Keratinocyte (primary cell): ENCODE measurements around the gene SRCIN1. TPM values are rescaled to one million over a fixed set of nuclear protein-coding genes. Genes with fewer than 3 reads are reported as not detected.

Experiments used
- DNase-seq: peaks from one replicate; pipeline ENCODE4 v3.0.0-alpha.2; 2011; ENCODE audit warnings: low read depth, missing footprints, low spot score
- FAIRE-seq: peaks from 2 replicates; lab custom pipeline; 2011; peaks lifted over from hg19 to GRCh38; lab: Jason Lieb, UNC
- H2AFZ ChIP-seq: 2 replicates; pipeline ENCODE4 v1.6.0; 2012; ENCODE audit warnings: low read length, control low read depth, inconsistent platforms; ENCODE audit not compliant: control insufficient read depth
- H3K27ac ChIP-seq: 2 replicates; pipeline ENCODE4 v1.5.1; 2011; ENCODE audit warnings: low read length; ENCODE audit not compliant: control insufficient read depth, insufficient read depth
- H3K27me3 ChIP-seq: 3 replicates; pipeline ENCODE4 v1.6.0; 2011; ENCODE audit warnings: low read length; ENCODE audit not compliant: control insufficient read depth, insufficient read depth; ENCODE audit errors: extremely low read depth
- H3K36me3 ChIP-seq, 2 experiments: 2 replicates in 1 of 2; 3 replicates in 1 of 2; pipeline ENCODE4 v1.5.1; 2011; ENCODE audit warnings: low read length in 2 of 2, mild to moderate bottlenecking in 1 of 2; ENCODE audit not compliant: control insufficient read depth in 2 of 2, insufficient read depth in 2 of 2; ENCODE audit errors: extremely low read depth in 1 of 2
- H3K4me1 ChIP-seq: 3 replicates; pipeline ENCODE4 v1.5.1; 2011; ENCODE audit warnings: low read length; ENCODE audit not compliant: control insufficient read depth, insufficient read depth; ENCODE audit errors: extremely low read depth
- H3K4me2 ChIP-seq: 3 replicates; pipeline ENCODE4 v1.6.0; 2011; ENCODE audit warnings: low read depth, low read length; ENCODE audit not compliant: control insufficient read depth, insufficient read depth; ENCODE audit errors: extremely low read depth
- H3K4me3 ChIP-seq, 3 experiments: fragments of 200-600 bp in 1 of 3; sonication (generic) in 1 of 3; 2 replicates in 2 of 3; 3 replicates in 1 of 3; pipeline ENCODE4 v1.5.1; 2011 to 2016; ENCODE audit warnings: low read length in 3 of 3, mild to moderate bottlenecking in 3 of 3, control low read depth in 2 of 3, inconsistent platforms in 1 of 3, low read depth in 1 of 3, mixed read lengths in 1 of 3, mixed run types in 1 of 3, moderate library complexity in 1 of 3; ENCODE audit not compliant: control insufficient read depth in 2 of 3, insufficient read depth in 2 of 3; ENCODE audit errors: extremely low read depth in 1 of 3
- H3K79me2 ChIP-seq: 2 replicates; pipeline ENCODE4 v1.6.0; 2012; ENCODE audit warnings: low read length; ENCODE audit not compliant: control insufficient read depth, insufficient read depth
- H3K9ac ChIP-seq: 3 replicates; pipeline ENCODE4 v1.6.0; 2011; ENCODE audit warnings: low read length; ENCODE audit not compliant: control insufficient read depth, insufficient read depth; ENCODE audit errors: extremely low read depth
- H3K9me1 ChIP-seq: 3 replicates; pipeline ENCODE4 v1.6.0; 2011; ENCODE audit warnings: low read length; ENCODE audit not compliant: control insufficient read depth, insufficient read depth; ENCODE audit errors: extremely low read depth
- H3K9me3 ChIP-seq: 2 replicates; pipeline ENCODE4 v1.5.1; 2012; ENCODE audit warnings: low read depth, low read length; ENCODE audit not compliant: control insufficient read depth
- H4K20me1 ChIP-seq: 3 replicates; pipeline ENCODE4 v1.6.0; 2011; ENCODE audit warnings: low read length; ENCODE audit not compliant: control insufficient read depth, insufficient read depth; ENCODE audit errors: extremely low read depth
- EZH2 ChIP-seq: IDR thresholded peaks from one replicate; pipeline ENCODE4 v1.6.1; 2012; ENCODE audit warnings: inconsistent platforms, mild to moderate bottlenecking, low read length, moderate library complexity
- dilution Hi-C: fragments of 300-500 bp; cut with MboI; formaldehyde crosslinking; loops from one replicate; pipeline ENCODE4 v1.7.0; 2020; ENCODE audit warnings: low sequenced_read_pairs; ENCODE audit not compliant: extremely low pct_ligation_motif_present
- polyA plus RNA-seq, 5 experiments: library from polyadenylated mRNA; depleted of rRNA in 3 of 5; stranded (reverse) in 3 of 5; stranded (forward) in 1 of 5; unstranded in 1 of 5; fragments of >200 nt; gene quantifications; 1 replicate in 1 of 5; 2 replicates in 3 of 5; 3 replicates in 1 of 5; pipeline versions ENCODE4 v1.2.1 to v1.2.3, GENCODE V29; 2011 to 2012; ENCODE audit warnings: missing spikeins in 2 of 5, low read depth in 1 of 5, low replicate concordance in 1 of 5
- TF ChIP-seq, protein P1 (sequence below), 3 experiments: IDR thresholded peaks in 1 of 3; conservative IDR thresholded peaks in 1 of 3; optimal IDR thresholded peaks in 1 of 3; 2 replicates in 2 of 3; 3 replicates in 1 of 3; pipeline versions ENCODE3 to v1.5.1; 2011; ENCODE audit warnings: low read length in 3 of 3, mild to moderate bottlenecking in 3 of 3, moderate library complexity in 2 of 3, control low read depth in 1 of 3, inconsistent platforms in 1 of 3; ENCODE audit not compliant: insufficient read depth in 2 of 3; ENCODE audit errors: extremely low read depth in 1 of 3

SRCIN1 gene
- polyA plus RNA-seq, 1 donor (not counting 4 experiments of a cell fraction or from before 2014, with no cell fraction given), result 0.37 TPM

- H3K9me1 ChIP-seq, result peaks cover 3% of the 10 kb centered on the region
- no peak overlapping the region for H2AFZ ChIP-seq
- no peak overlapping the region for H3K4me3 ChIP-seq
- H3K36me3 ChIP-seq, result no peaks in the 10 kb centered on the region
- H3K4me2 ChIP-seq, result no peak overlapping the region
- dilution Hi-C loops, result no loop called here
- no peaks in the 10 kb centered on the region for H3K9me3 ChIP-seq
- DNase-seq (no peak), FAIRE-seq (no peak)
- H3K27ac ChIP-seq, result no peak overlapping the region
- peaks cover 46% of the 10 kb centered on the region for H3K4me1 ChIP-seq
- no peak for TF ChIP-seq EZH2
- TF ChIP-seq, protein P1, sequence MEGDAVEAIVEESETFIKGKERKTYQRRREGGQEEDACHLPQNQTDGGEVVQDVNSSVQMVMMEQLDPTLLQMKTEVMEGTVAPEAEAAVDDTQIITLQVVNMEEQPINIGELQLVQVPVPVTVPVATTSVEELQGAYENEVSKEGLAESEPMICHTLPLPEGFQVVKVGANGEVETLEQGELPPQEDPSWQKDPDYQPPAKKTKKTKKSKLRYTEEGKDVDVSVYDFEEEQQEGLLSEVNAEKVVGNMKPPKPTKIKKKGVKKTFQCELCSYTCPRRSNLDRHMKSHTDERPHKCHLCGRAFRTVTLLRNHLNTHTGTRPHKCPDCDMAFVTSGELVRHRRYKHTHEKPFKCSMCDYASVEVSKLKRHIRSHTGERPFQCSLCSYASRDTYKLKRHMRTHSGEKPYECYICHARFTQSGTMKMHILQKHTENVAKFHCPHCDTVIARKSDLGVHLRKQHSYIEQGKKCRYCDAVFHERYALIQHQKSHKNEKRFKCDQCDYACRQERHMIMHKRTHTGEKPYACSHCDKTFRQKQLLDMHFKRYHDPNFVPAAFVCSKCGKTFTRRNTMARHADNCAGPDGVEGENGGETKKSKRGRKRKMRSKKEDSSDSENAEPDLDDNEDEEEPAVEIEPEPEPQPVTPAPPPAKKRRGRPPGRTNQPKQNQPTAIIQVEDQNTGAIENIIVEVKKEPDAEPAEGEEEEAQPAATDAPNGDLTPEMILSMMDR (optimal IDR thresholded peaks at IDR 0.05 in 1 of 3, IDR thresholded peaks at IDR 0.05 in 1 of 3, conservative IDR thresholded peaks at IDR 0.05 in 1 of 3; ENCODE audit: extremely low read depth in 1 of 3, insufficient read depth in 2 of 3, low read length in 3 of 3), result no peak
- H3K9ac ChIP-seq, result no peak overlapping the region
- H3K79me2 ChIP-seq, result no peaks in the 10 kb centered on the region
- no peaks in the 10 kb centered on the region for H3K27me3 ChIP-seq
- H4K20me1 ChIP-seq, result no peaks in the 10 kb centered on the region
Observed at GRCh38 chr17:38554430-38555350, 51.1 kb downstream of the SRCIN1 start.

- Histone ChIP-seq H3K9me3 (no peaks in the 10 kb centered on the region), H3K9ac (no peak overlapping the region), H3K79me2 (no peaks in the 10 kb centered on the region), H3K9me1 (peaks cover 3% of the 10 kb centered on the region), H3K27ac (no peak overlapping the region), H3K36me3 (no peaks in the 10 kb centered on the region), H3K4me1 (peaks cover 29% of the 10 kb centered on the region), H2AFZ (no peak overlapping the region), H3K4me3 (no peak overlapping the region), H4K20me1 (no peaks in the 10 kb centered on the region), H3K4me2 (no peak overlapping the region), H3K27me3 (no peaks in the 10 kb centered on the region)
- no peak for FAIRE-seq
- dilution Hi-C loops, result no loop called here
- DNase-seq, result no peak
- TF ChIP-seq EZH2, result no peak
Observed at GRCh38 chr17:38552343-38552742, 53.4 kb downstream of the SRCIN1 start.
